K562 (cell line): ENCODE data around the gene HOXC12. TPM values are rescaled to one million over a fixed set of nuclear protein-coding genes. Genes with fewer than 3 reads are reported as not detected.

Experiments used
- ADNP ChIP-seq: fragments of 200-800 bp; sonication (Bioruptor generic); IDR thresholded peaks from 2 replicates; pipeline ENCODE4 v1.6.1; 2016; ENCODE audit warnings: missing genetic modification characterization, missing compliant biosample characterization
- CREM ChIP-seq: IDR thresholded peaks from 2 replicates; pipeline ENCODE4 v1.6.1; 2014; ENCODE audit warnings: antibody characterized with exemption, low read depth
- FIP1L1 ChIP-seq: fragments of 200-400 bp; formaldehyde crosslinking; IDR thresholded peaks from 2 replicates; pipeline ENCODE4 v1.6.1; 2018; ENCODE audit warnings: mild to moderate bottlenecking, low read depth, low read length; ENCODE audit not compliant: poor library complexity, severe bottlenecking
- GATAD2A ChIP-seq: fragments of 450-650 bp; IDR thresholded peaks from 2 replicates; pipeline ENCODE4 v1.6.1; 2017
- HLTF ChIP-seq: fragments of 450-650 bp; IDR thresholded peaks from 2 replicates; pipeline ENCODE4 v1.6.1; 2016
- ILF3 ChIP-seq: fragments of 450-650 bp; IDR thresholded peaks from 2 replicates; pipeline ENCODE4 v1.6.1; 2018; ENCODE audit warnings: antibody characterized with exemption, mild to moderate bottlenecking, moderate library complexity, borderline replicate concordance
- KAT7 ChIP-seq: sonication (generic); formaldehyde crosslinking; IDR thresholded peaks from 2 replicates; pipeline ENCODE4 v1.8.0; 2022; ENCODE audit warnings: missing genetic modification reagents, mild to moderate bottlenecking, borderline replicate concordance
- KLF1 ChIP-seq: fragments of 450-650 bp; IDR thresholded peaks from 2 replicates; pipeline ENCODE4 v1.6.1; 2016; ENCODE audit warnings: missing genetic modification characterization, missing compliant biosample characterization
- POLR2A ChIP-seq: fragments of 450-650 bp; conservative IDR thresholded peaks from 2 replicates; pipeline ENCODE4 v1.6.1; 2016
- PTTG1 ChIP-seq: fragments of 450-650 bp; IDR thresholded peaks from 2 replicates; pipeline ENCODE4 v1.6.1; 2016; ENCODE audit warnings: low read depth, mild to moderate bottlenecking, missing genetic modification characterization, missing compliant biosample characterization
- RBM15 ChIP-seq: fragments of 200-400 bp; formaldehyde crosslinking; IDR thresholded peaks from 2 replicates; pipeline ENCODE4 v1.6.1; 2018; ENCODE audit warnings: mild to moderate bottlenecking, low read length, moderate library complexity; ENCODE audit not compliant: insufficient read depth
- TCFL5 ChIP-seq: fragments of 250-450 bp; sonication (Bioruptor Pico); conservative IDR thresholded peaks from 2 replicates; pipeline ENCODE4 v1.6.1; 2021; ENCODE audit warnings: mild to moderate bottlenecking, moderate library complexity, matching md5 sums
- THAP12 ChIP-seq: fragments of 250-450 bp; sonication (Bioruptor Pico); IDR thresholded peaks from 2 replicates; pipeline ENCODE4 v1.9.0; 2021; ENCODE audit warnings: mild to moderate bottlenecking, inconsistent platforms
- ZNF584 ChIP-seq: fragments of 200-800 bp; sonication (Bioruptor generic); IDR thresholded peaks from 2 replicates; pipeline ENCODE4 v1.6.1; 2016; ENCODE audit warnings: low read depth, mild to moderate bottlenecking, missing genetic modification characterization, missing compliant biosample characterization
- polyA plus RNA-seq, 8 experiments: library from polyadenylated mRNA; depleted of rRNA in 4 of 8; stranded (reverse) in 5 of 8; unstranded in 3 of 8; fragments of >200 nt; fragmentation: Nextera tagmentation in 2 of 8; fragmentation: Illumina TruSeq in 1 of 8; extraction: Ambion mirVana in 2 of 8; extraction: Trizol in 1 of 8; gene quantifications; 2 replicates each; pipeline versions ENCODE4 v1.2.1 to v1.2.3, GENCODE V29; 2011 to 2014; ENCODE audit warnings: inconsistent platforms in 1 of 8, missing spikeins in 1 of 8
- total RNA-seq, 7 experiments: library from RNA; depleted of rRNA in 6 of 7; stranded (reverse); fragments of >200 nt in 6 of 7; fragmentation: Illumina TruSeq in 2 of 7; extraction: Trizol in 2 of 7; gene quantifications; 2 replicates each; pipeline versions ENCODE4 v1.2.1 to v1.2.3, GENCODE V29; 2011 to 2021; ENCODE audit warnings: low replicate concordance in 1 of 7
- TF ChIP-seq, protein P1 (sequence below): fragments of 250-450 bp; sonication (Bioruptor Pico); IDR thresholded peaks from 2 replicates; pipeline ENCODE4 v1.5.0; 2020; ENCODE audit warnings: mild to moderate bottlenecking, borderline replicate concordance

Gene HOXC12
- total and polyA plus RNA-seq, 9 of the 15 experiments (the other 6 are each of a cell fraction or from before 2014, with no cell fraction given): 0.04 to 0.36 (median 0.11) TPM; not detected in 1

DNA sequence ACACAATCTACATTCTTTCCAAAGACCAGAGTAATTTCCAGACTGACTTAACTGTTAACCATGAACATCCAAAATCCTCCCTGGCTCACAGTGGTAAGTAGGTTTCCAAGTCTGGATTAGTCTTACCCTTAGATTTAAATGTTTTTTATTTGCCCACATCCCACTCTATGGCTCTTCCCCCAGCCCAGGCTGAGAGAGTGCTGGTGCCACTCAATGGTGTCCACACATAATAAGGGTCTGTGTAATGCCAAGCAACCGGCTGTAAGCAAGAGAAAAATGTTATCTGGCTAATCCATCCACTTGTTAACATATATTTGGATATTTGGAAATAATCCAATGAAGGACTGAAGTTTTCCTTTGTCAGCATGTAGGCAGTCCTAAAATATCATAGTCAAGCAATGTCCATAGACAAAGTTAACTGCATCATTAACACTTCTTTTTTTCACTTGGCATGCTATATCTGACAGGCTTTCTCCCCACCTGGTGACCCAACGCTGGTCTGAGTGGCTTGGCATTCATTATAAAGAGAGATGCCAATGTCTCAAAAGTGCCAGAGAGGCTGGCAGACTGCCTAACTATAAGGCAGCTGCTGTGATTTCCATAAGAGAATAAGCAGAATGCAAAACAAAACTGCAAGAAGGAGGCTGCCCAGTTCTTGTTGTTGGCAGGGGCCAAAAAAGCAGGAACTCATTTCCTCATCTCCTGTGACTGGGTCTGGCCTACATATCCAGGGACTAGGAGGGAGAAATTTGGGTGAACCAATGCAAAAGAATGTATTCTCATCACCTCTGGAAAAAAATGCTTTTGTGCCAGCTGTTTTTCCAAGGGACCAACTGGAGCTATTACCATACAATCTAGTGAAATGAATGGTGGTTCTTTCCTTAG is 29.9 kb upstream of the HOXC12 start (continued):
- TF ChIP-seq THAP12 (no peak), ADNP (tag) (no peak), FIP1L1 (no peak), POLR2A (no peak), KLF1 (tag) (no peak), PTTG1 (tag) (no peak), HLTF (no peak), KAT7 (CRISPR knock-in tag) (no peak), RBM15 (no peak), ZNF584 (CRISPR knock-in tag) (no peak), GATAD2A (no peak), ILF3 (no peak), CREM (no peak), TCFL5 (CRISPR knock-in tag) (no peak)
- TF ChIP-seq, protein P1, sequence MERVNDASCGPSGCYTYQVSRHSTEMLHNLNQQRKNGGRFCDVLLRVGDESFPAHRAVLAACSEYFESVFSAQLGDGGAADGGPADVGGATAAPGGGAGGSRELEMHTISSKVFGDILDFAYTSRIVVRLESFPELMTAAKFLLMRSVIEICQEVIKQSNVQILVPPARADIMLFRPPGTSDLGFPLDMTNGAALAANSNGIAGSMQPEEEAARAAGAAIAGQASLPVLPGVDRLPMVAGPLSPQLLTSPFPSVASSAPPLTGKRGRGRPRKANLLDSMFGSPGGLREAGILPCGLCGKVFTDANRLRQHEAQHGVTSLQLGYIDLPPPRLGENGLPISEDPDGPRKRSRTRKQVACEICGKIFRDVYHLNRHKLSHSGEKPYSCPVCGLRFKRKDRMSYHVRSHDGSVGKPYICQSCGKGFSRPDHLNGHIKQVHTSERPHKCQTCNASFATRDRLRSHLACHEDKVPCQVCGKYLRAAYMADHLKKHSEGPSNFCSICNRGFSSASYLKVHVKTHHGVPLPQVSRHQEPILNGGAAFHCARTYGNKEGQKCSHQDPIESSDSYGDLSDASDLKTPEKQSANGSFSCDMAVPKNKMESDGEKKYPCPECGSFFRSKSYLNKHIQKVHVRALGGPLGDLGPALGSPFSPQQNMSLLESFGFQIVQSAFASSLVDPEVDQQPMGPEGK (CRISPR knock-in tag): no peak
